COLO668 (cell line): ENCODE measurements around the gene CHCHD3.
"Not testable (repeated sequence)": the region's sequence is repeated elsewhere in the genome, so short reads cannot be mapped to it uniquely, and the experiment has no call there.

Experiments
- DNase-seq: peaks from one replicate; lab custom pipeline; 2025; ENCODE audit not compliant: unreplicated experiment; lab: John Stamatoyannopoulos, UW

The CHCHD3 gene

DNA sequence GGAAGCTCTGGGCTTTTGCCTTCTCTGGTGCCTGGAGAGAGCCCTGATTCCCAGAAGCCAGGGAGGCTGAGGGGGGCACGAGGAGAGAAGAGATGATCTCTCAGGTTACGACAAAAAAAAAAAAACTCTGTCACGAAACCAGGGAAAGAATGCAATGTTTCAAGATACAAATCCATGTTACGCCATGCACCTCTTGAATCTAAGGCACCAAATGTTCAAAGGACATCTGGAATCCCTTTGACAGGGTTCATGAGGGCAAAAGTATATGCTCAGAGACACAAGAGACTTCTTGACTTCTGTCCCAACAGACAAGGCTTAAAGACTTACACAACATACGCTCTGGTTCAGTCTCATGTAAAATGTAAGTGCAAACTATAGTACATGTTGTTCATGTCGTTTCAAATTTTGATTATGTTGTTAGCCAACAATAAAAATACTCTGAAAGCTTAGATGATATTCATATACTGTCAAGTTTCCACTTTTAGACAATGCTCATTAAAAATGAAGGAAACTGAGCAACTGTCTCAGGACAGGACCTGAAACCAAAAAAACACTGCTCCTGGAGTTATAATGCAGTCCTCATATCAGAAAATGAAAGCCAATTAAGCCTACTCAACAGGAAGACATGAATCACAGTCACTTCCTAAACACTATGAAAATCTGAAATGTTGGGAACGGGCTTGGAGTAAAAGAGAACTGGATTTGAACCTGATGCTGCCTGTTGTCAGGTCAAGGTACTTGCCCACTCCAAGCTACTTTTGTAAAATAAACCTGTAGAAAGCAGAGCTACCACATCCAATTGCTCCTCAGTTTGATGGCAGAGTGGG lies 72.3 kb downstream of the CHCHD3 start:
- DNase-seq = no peak

DNA sequence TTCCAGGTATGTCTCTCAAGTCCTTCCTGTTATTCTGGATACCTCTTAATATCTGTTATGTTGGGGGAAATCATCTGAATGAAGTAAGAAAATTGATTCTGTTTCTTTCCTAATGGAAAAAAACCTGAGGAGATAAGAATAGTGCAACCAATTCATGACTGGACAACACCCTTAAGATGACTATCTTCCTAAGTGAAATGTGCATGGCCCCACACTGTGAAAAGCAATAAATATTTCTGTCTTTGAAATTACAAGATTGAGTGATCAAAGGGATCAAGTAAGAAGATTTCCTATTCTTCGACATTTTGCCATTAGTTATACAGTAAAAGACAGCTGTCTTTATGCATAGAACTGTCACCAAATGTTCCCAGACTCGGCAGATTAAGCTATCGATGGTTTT lies 73.9 kb downstream of the CHCHD3 start:
- no peak for DNase-seq

- DNase-seq = no peak
Measured at GRCh38 chr7:133003052-133003910, 78.6 kb downstream of the CHCHD3 start.

DNA sequence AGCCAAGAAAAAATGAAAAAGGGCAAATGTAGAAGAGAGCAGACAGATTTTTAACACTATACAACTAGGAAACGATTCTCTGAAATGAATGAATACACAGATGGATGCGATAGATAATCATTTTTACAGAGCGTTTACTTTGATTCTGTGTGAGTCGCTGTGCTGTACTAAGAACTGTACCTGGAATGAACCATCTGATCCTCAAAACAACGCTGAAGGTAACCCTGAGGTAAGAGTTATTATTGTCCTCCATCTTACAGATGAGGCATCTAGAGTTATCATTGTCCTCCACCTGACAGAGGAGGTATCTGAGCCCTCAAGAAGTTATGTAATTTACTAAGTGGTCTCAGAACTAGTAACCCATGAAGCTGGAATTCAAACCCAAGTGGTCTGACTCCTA lies 80.2 kb downstream of the CHCHD3 start:
- no peak for DNase-seq

GRCh38 chr7:132999845-133000244 lies 82.0 kb downstream of the CHCHD3 start:
- DNase-seq = no peak

- DNase-seq = no peak
Measured at GRCh38 chr7:132998763-132999162, 83.1 kb downstream of the CHCHD3 start.

- DNase-seq = no peak
Measured at GRCh38 chr7:132997505-132997904, 84.4 kb downstream of the CHCHD3 start.

GRCh38 chr7:132996581-132997242 lies 85.2 kb downstream of the CHCHD3 start:
- DNase-seq = no peak

- no peak for DNase-seq
Measured at GRCh38 chr7:132993377-132994013, 88.4 kb downstream of the CHCHD3 start.

DNA sequence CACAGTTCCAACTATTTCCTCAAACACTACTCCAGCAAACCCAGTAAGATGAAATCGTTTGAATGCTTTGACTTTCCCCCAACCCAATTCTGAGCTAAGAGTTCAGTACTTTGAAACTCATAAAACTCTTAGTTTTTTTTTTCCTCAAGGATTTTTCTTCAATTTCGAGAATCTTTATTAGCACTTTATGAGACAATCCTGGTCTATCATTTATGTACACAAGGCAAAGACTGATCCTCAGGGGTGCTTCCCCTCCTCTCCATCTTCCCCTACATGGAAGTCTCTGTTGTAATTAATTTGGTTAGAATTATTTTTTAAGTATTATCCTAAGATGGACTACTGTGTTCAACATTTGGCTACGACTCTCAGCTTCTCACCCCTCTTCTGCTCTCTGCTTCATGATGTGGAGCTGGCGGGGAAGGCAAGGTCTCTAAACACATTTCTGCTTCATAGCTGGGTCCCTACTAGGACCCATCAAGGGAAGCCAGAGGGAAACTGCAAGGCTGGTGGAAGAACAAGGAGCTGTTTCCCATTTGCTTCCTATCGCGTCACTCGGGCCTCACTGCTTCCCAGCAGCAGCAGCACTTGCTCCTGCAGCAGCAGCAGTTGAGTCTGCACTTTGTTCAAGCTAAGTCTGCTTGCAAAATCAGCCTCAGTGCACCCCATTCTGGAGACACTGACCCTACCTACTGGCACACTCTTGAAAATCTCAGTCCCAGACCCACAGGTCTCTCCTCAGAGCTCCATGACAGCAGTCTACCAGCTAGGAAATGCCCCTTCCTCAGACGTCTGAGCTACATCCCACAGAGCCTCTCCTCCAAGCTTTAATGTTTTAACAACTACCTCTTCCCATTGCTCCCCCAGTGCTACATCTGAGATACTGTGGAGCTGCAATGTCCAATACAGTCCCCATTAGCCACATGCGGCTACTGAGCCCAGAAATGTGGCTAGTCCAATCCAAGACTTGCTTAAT lies 90.0 kb downstream of the CHCHD3 start:
- no peak for DNase-seq

DNA sequence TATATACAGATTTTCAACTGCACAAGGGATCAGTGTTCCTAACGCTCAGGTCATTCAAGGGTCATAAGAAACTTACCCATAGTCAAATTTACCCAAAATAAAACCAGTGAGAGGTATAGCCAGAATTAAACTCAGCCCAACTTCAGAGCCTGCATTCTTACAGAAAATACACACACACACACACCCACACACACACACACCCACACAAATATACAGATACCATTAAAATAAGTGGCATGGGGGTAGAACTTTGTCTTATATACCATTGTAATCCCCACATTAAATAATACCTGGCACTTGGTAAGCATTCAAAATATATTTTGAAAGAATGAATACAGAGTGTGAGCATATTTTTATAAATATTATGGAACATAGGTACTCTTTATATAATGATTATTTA lies 93.8 kb downstream of the CHCHD3 start:
- no peak for DNase-seq

DNA sequence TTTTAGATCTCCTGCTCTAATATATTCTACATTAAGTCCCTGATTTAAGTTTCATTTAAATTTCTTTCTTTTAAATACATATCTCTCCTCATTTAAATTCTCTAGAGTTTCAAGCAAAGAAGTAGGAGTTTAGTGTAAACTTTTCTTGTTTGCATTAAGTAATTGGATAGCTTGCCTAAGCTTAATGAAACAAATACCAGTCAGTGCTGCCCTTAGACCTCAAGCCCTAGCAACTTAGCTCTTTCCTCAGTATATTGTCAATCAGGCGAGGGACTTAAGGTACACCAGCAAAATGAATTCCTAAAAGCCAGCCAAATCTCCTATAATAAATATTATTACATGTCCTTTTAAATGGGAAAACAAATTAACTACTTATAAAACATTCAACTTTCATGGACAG lies 101.5 kb downstream of the CHCHD3 start:
- DNase-seq = no peak

DNA sequence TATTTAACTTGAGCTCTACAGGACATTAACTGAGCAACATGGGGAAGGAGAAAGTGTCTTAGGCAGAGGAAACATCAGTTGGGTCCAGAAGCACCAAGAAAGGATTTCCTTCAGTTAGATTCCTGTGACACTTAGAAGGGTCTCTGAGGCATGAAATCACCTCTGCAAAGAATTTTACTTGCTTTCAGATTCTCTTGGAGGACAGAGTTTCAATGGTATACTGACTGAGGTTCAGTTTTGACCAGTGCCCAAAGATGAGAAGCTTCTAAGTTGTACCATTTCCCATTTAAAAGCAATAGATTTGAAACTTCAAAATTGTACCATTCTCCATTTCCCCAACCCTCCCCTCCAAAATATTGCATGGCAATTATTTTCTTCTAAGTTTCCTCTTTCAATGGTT lies 102.4 kb downstream of the CHCHD3 start:
- DNase-seq = no peak

- DNase-seq = no peak
Measured at GRCh38 chr7:132977234-132977633, 104.7 kb downstream of the CHCHD3 start.

DNA sequence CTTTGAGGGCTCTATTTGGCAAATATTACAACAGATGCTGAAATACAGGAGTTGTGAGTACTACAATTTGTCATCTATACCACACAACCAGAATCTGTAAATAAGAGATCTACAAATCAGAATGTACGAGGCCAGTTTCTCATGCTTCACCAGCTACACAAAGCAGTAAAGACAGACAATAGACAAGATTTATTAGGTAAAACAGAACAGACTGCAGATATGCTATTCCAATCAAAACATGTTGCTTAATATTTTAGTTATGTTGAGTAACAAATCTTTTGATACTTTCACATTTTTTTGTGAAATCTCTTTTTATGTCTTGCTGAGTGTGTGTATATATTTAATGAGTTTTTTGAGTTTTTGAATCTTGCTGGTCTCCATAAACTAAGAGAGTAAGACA lies 109.1 kb downstream of the CHCHD3 start:
- DNase-seq = no peak

GRCh38 chr7:132970257-132970656 lies 111.6 kb downstream of the CHCHD3 start:
- no peak for DNase-seq

DNA sequence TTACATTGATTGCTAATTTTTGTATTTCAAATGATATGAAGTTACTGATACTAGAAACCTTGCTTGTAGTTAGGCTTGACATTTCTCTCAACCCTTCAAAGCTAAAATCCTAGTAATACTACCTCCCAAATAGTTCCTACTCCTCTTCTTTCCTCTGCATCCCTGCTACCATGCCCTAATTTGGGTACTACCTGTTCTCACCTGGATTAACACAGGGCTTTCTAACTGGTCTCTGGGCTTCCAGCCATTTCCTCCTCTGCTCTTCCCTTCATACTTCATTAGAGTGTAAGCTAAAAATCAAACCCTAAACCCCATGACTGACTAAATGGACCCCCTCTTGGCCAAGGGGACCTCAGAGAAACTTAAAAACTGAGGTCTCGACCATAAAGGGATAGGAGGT lies 112.4 kb downstream of the CHCHD3 start:
- DNase-seq = no peak

- DNase-seq = not testable (repeated sequence)
Measured at GRCh38 chr7:132967470-132967848, 114.4 kb downstream of the CHCHD3 start.

DNA sequence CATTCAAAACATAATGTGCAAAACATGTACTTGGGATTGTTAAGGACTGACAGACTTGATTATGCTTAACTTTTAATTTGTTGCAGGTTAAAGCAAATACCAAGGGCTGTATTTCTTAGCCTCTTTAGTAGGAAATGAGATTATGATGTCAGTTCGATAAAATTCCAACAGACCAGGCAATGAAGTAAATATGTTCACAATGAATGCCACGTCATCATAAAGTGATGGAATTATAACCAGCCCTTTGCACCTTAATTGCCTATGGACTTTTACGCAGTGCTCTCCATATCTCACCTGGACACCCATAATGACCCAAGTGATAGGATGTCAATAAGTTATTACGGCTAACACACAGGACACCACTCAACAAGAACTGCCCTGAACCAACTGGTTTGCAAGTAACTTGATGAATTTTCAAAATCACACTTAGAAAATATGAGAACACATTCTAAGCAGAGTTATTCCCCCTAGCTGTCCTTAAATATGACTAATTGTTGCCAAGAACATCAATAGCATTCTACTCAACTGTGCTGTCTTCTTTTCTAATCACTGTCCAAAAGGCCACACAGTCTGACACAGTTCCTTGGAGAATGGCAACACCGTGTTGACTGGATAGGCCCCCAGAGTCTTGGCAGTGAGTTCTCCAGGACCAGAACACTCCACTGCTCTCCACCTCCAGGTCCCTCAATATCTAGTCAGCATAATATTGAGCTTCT lies 115.0 kb downstream of the CHCHD3 start:
- no peak for DNase-seq
